RWPE2 (cell line): ENCODE measurements around the gene MEGF8.

Source experiments
- ATAC-seq: fragments of 200-7000 bp; cut with Tn5 transposase; 3 replicates; pipeline ENCODE4 v1.9.1; 2021; ENCODE audit warnings: low read depth
- DNase-seq: peaks from one replicate; pipeline ENCODE4 v3.0.0-alpha.2; 2020; ENCODE audit warnings: low spot score
- H3K27ac ChIP-seq: fragments of 450-650 bp; 2 replicates; pipeline ENCODE4 v1.5.1; 2017; ENCODE audit warnings: mild to moderate bottlenecking; ENCODE audit not compliant: poor library complexity, severe bottlenecking
- H3K27me3 ChIP-seq: fragments of 250-450 bp; sonication (Bioruptor Pico); 2 replicates; pipeline ENCODE4 v1.5.1; 2021; ENCODE audit warnings: mild to moderate bottlenecking, moderate library complexity; ENCODE audit not compliant: insufficient read depth, poor library complexity, severe bottlenecking
- H3K36me3 ChIP-seq: fragments of 250-450 bp; sonication (Bioruptor Pico); 2 replicates; pipeline ENCODE4 v1.5.1; 2020; ENCODE audit warnings: low read depth, mild to moderate bottlenecking, moderate library complexity
- H3K4me1 ChIP-seq: fragments of 250-450 bp; sonication (Bioruptor Pico); 2 replicates; pipeline ENCODE4 v1.5.1; 2021; ENCODE audit warnings: mild to moderate bottlenecking, moderate library complexity; ENCODE audit not compliant: insufficient read depth, poor library complexity, severe bottlenecking
- H3K4me3 ChIP-seq: fragments of 250-450 bp; sonication (Bioruptor Pico); 2 replicates; pipeline ENCODE4 v1.5.1; 2021; ENCODE audit warnings: mild to moderate bottlenecking, moderate library complexity; ENCODE audit not compliant: severe bottlenecking
- H3K9me3 ChIP-seq: fragments of 250-450 bp; sonication (Bioruptor Pico); 2 replicates; pipeline ENCODE4 v1.5.1; 2021; ENCODE audit warnings: mild to moderate bottlenecking, moderate library complexity; ENCODE audit not compliant: severe bottlenecking
- CTCF ChIP-seq: fragments of 450-650 bp; IDR thresholded peaks from one replicate; pipeline ENCODE4 v1.5.1; 2017; ENCODE audit warnings: mild to moderate bottlenecking, moderate library complexity; ENCODE audit not compliant: poor library complexity, severe bottlenecking

Gene MEGF8

GRCh38 chr19:42370626-42371175 lies 45.3 kb downstream of the MEGF8 start:
- DNase-seq (no peak), ATAC-seq (no peak)
- no peaks in the 10 kb centered on the region for H3K9me3 ChIP-seq
- H3K36me3 ChIP-seq: no peaks in the 10 kb centered on the region
- H3K27me3 ChIP-seq: no peaks in the 10 kb centered on the region
- TF ChIP-seq CTCF: no peak
- no peaks in the 10 kb centered on the region for H3K4me1 ChIP-seq
- H3K4me3 ChIP-seq: no peak overlapping the region
- no peak overlapping the region for H3K27ac ChIP-seq

- Histone ChIP-seq H3K4me1 (no peaks in the 10 kb centered on the region), H3K36me3 (no peaks in the 10 kb centered on the region), H3K9me3 (no peaks in the 10 kb centered on the region), H3K27me3 (no peaks in the 10 kb centered on the region), H3K4me3 (no peak overlapping the region), H3K27ac (no peak overlapping the region)
- DNase-seq (no peak), ATAC-seq (0 out of 3 replicates have a peak, but pooled peaks have one; percentile 8)
- no peak for TF ChIP-seq CTCF
These were observed 49.5 kb downstream of the MEGF8 start for GRCh38 chr19:42374826-42375376.

GRCh38 chr19:42375415-42376176 lies 50.2 kb downstream of the MEGF8 start:
- Histone ChIP-seq H3K27me3 (no peaks in the 10 kb centered on the region), H3K36me3 (no peaks in the 10 kb centered on the region), H3K4me3 (no peak overlapping the region), H3K4me1 (no peaks in the 10 kb centered on the region), H3K27ac (no peak overlapping the region), H3K9me3 (no peaks in the 10 kb centered on the region)
- TF ChIP-seq CTCF: no peak
- no peak for ATAC-seq
- DNase-seq: no peak

GRCh38 chr19:42376177-42376555 lies 50.7 kb downstream of the MEGF8 start:
- Histone ChIP-seq H3K27ac (no peak overlapping the region), H3K36me3 (no peaks in the 10 kb centered on the region), H3K4me1 (no peaks in the 10 kb centered on the region), H3K9me3 (no peaks in the 10 kb centered on the region), H3K4me3 (no peak overlapping the region), H3K27me3 (no peaks in the 10 kb centered on the region)
- DNase-seq: no peak
- TF ChIP-seq CTCF: no peak
- ATAC-seq: no peak
